ENCODE measurements around the gene RCC1. TPM values are rescaled to one million over a fixed set of nuclear protein-coding genes. Genes with fewer than 3 reads are reported as not detected.
A peak's percentile ranks its signal among the peaks of the same experiment; 100 is the strongest.

The RCC1 gene
- total RNA-seq, 1 donor from 2014 or later: 34.8 TPM

DNA sequence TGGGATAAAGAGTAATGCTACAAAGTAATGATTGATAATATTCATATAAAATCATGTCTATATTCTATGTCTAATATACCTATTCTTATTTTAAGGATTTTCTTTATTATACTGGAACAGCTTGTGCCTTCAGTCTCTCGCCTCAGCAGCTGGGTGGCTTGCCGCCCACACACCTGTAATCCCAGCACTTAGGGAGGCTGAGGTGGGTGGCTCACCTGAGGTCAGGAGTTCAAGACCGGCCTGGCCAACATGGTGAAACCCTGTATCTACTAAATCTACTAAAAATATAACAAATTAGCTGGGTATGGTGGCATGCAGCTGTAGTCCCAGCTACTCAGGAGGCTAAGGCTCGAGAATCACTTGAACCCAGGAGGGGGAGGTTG lies 39.4 kb downstream of the RCC1 start:
- no peak overlapping the region for H3K27ac Mint-ChIP-seq
- Histone ChIP-seq H3K9ac (no peak overlapping the region), H3F3A (ENCODE audit: low read depth) (no peaks in the 10 kb centered on the region), H3K27me3 (no peaks in the 10 kb centered on the region), H3K4me3 (no peak overlapping the region), H3K36me3 (no peaks in the 10 kb centered on the region), H3K4me1 (no peaks in the 10 kb centered on the region), H3K4me2 (no peak overlapping the region), H3K9me3 (ENCODE audit: low read depth) (no peaks in the 10 kb centered on the region), H3K79me2 (ENCODE audit: low read depth) (no peaks in the 10 kb centered on the region), H4K20me1 (ENCODE audit: low read depth) (no peaks in the 10 kb centered on the region), H2AFZ (replicated peaks) (no peak overlapping the region), H3K27ac (no peak overlapping the region)
- no peaks in the 10 kb centered on the region for H3K9me3 Mint-ChIP-seq
- H3K36me3 Mint-ChIP-seq: no peaks in the 10 kb centered on the region
- no peaks in the 10 kb centered on the region for H3K4me1 Mint-ChIP-seq
- no peak overlapping the region for H3K4me3 Mint-ChIP-seq
- TF ChIP-seq, protein P1, sequence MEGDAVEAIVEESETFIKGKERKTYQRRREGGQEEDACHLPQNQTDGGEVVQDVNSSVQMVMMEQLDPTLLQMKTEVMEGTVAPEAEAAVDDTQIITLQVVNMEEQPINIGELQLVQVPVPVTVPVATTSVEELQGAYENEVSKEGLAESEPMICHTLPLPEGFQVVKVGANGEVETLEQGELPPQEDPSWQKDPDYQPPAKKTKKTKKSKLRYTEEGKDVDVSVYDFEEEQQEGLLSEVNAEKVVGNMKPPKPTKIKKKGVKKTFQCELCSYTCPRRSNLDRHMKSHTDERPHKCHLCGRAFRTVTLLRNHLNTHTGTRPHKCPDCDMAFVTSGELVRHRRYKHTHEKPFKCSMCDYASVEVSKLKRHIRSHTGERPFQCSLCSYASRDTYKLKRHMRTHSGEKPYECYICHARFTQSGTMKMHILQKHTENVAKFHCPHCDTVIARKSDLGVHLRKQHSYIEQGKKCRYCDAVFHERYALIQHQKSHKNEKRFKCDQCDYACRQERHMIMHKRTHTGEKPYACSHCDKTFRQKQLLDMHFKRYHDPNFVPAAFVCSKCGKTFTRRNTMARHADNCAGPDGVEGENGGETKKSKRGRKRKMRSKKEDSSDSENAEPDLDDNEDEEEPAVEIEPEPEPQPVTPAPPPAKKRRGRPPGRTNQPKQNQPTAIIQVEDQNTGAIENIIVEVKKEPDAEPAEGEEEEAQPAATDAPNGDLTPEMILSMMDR (IDR thresholded peaks at IDR 0.05): no peak
- TF ChIP-seq EZH2phosphoT487 (IDR thresholded peaks at IDR 0.05) (no peak), EZH2 (IDR thresholded peaks at IDR 0.05) (no peak)
- H3K27me3 Mint-ChIP-seq (ENCODE audit: insufficient read depth, low read depth): peaks cover 4% of the 10 kb centered on the region
- DNase-seq (ENCODE audit: low spot score): no peak

DNA sequence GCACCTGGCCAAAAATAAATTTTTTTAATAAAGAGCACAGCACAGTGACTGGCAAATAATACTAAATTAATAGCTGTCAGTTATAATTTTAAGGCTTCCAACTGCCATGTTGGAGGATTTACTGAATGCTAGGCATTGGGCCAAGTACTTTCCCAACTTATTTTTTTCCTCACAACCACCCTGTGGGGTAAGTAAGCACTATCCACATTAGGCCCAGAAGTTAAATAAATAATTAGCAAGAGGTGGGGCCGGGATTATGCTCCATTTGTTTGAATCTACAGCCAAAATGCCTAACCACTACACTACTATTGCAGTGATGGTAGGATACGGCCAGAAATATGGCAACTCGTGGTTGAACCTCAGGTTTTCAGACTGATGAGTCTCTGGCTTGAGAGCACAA lies 42.5 kb downstream of the RCC1 start:
- Histone ChIP-seq H3K4me1 (no peaks in the 10 kb centered on the region), H3K9me3 (ENCODE audit: low read depth) (no peaks in the 10 kb centered on the region), H3K36me3 (no peaks in the 10 kb centered on the region), H3K79me2 (ENCODE audit: low read depth) (peaks cover 3% of the 10 kb centered on the region), H3F3A (ENCODE audit: low read depth) (no peaks in the 10 kb centered on the region), H3K4me2 (no peak overlapping the region), H4K20me1 (ENCODE audit: low read depth) (no peaks in the 10 kb centered on the region), H2AFZ (replicated peaks) (no peak overlapping the region), H3K27ac (no peak overlapping the region), H3K27me3 (no peaks in the 10 kb centered on the region), H3K9ac (no peak overlapping the region), H3K4me3 (no peak overlapping the region)
- H3K27ac Mint-ChIP-seq: no peak overlapping the region
- H3K9me3 Mint-ChIP-seq: no peaks in the 10 kb centered on the region
- DNase-seq (ENCODE audit: low spot score): no peak
- no peaks in the 10 kb centered on the region for H3K36me3 Mint-ChIP-seq
- H3K27me3 Mint-ChIP-seq (ENCODE audit: insufficient read depth, low read depth): peaks cover 7% of the 10 kb centered on the region
- peaks cover 3% of the 10 kb centered on the region for H3K4me1 Mint-ChIP-seq
- TF ChIP-seq, protein P1 (IDR thresholded peaks at IDR 0.05): no peak
- no peak for TF ChIP-seq EZH2phosphoT487 (IDR thresholded peaks at IDR 0.05)
- TF ChIP-seq EZH2 (IDR thresholded peaks at IDR 0.05): no peak
- no peak overlapping the region for H3K4me3 Mint-ChIP-seq

DNA sequence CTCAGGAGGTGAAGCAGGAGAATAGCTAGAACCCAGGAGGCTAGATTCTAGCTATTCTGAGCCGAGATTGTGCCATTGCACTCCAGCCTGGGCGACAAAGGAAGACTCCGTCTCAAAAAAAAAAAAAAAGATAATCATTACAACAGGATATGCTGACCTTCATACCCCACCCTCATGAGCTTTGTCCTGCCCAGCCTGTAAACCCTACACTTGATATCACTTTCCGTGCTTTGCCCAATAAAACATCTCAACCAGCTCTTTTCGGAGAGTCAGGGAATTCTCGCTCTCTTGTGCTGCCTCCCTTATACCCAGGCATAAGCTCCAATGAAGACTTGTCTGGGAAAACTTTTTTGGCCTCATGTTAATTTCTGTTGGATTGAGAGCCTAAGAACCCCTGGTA lies 45.5 kb downstream of the RCC1 start:
- Histone ChIP-seq H3K27ac (no peak overlapping the region), H3K4me3 (no peak overlapping the region), H3K9ac (no peak overlapping the region), H4K20me1 (ENCODE audit: low read depth) (no peaks in the 10 kb centered on the region), H3K9me3 (ENCODE audit: low read depth) (no peaks in the 10 kb centered on the region), H3K79me2 (ENCODE audit: low read depth) (peaks cover 14% of the 10 kb centered on the region), H3K27me3 (no peaks in the 10 kb centered on the region), H3K36me3 (no peaks in the 10 kb centered on the region), H3F3A (ENCODE audit: low read depth) (peaks cover 4% of the 10 kb centered on the region), H3K4me1 (peaks cover 8% of the 10 kb centered on the region), H2AFZ (replicated peaks) (peak overlapping the region; percentile 50), H3K4me2 (no peak overlapping the region)
- Mint-ChIP-seq H3K27ac (no peak overlapping the region), H3K4me3 (no peak overlapping the region), H3K36me3 (peaks cover 6% of the 10 kb centered on the region), H3K27me3 (ENCODE audit: insufficient read depth, low read depth) (peaks cover 5% of the 10 kb centered on the region), H3K4me1 (peaks cover 6% of the 10 kb centered on the region), H3K9me3 (no peaks in the 10 kb centered on the region)
- TF ChIP-seq EZH2 (IDR thresholded peaks at IDR 0.05) (no peak), EZH2phosphoT487 (IDR thresholded peaks at IDR 0.05) (no peak)
- TF ChIP-seq, protein P1 (IDR thresholded peaks at IDR 0.05): no peak
- no peak for DNase-seq (ENCODE audit: low spot score)
